Measurements from ENCODE around the gene CASK.

CASK gene

DNA sequence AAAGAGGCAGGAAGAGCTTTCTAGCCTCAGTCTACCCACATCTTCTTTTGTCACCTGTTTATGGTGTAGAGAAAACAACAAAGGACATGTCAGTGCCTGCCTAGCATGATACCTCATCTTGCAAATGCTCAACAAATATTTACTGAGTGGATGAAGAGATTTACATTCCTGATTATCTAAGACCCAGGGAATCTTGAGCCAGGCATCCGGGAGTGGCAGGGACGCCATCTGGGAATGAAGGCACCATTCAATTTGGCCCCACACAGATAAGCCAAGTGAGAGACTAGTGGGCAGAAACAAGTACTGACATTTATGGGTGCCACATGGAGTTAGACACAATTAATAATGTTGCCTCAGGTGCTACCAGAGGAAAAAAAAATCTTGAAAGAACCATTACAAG is 36.8 kb upstream of the CASK start:
- no peak overlapping the region for H3K18ac ChIP-seq (ENCODE audit: low read depth in 1 of 2, low read length in 2 of 2)
- no peak overlapping the region for H2AFZ ChIP-seq (ENCODE audit: low read depth, low read length)
- no peak overlapping the region for H3K27ac ChIP-seq (ENCODE audit: low read length, poor library complexity, severe bottlenecking)
- no peak for DNase-seq
- H3K4me3 ChIP-seq (ENCODE audit: insufficient read depth in 1 of 2, low read depth in 1 of 2, low read length in 2 of 2) = no peak overlapping the region
- no peak overlapping the region for H2BK12ac ChIP-seq (ENCODE audit: low read length in 2 of 2)
- H3K79me1 ChIP-seq (replicated peaks; ENCODE audit: low read length, poor library complexity, severe bottlenecking) = no peaks in the 10 kb centered on the region
- H3K27me3 ChIP-seq (ENCODE audit: control insufficient read depth in 1 of 2, insufficient read depth in 1 of 2, low read length in 2 of 2) = peaks cover 0 to 4% of the 10 kb centered on the region in 2 experiments
- no peak overlapping the region for H3K4ac ChIP-seq (ENCODE audit: low read depth in 1 of 2, low read length in 2 of 2)
- H3K36me3 ChIP-seq (ENCODE audit: control insufficient read depth in 1 of 2, insufficient read depth in 2 of 2, low read depth in 1 of 2, low read length in 2 of 2) = no peaks in the 10 kb centered on the region
- no peak overlapping the region for H2BK15ac ChIP-seq (ENCODE audit: low read depth, poor library complexity, severe bottlenecking)
- H2BK120ac ChIP-seq (ENCODE audit: low read depth, low read length) = no peak overlapping the region
- H3K4me1 ChIP-seq (ENCODE audit: control insufficient read depth, insufficient read depth, low read depth, low read length) = no peaks in the 10 kb centered on the region
- no peak overlapping the region for H3K4me2 ChIP-seq (ENCODE audit: low read length, poor library complexity, severe bottlenecking)
- no peak overlapping the region for H4K8ac ChIP-seq (ENCODE audit: low read length)
- no peak overlapping the region for H2AK5ac ChIP-seq (ENCODE audit: low read length, severe bottlenecking)
- no peaks in the 10 kb centered on the region for H3K9me3 ChIP-seq (ENCODE audit: control insufficient read depth, low read length)
- WGBS = 92% methylated on average over 2 of the region's 2 CpGs
- H2BK5ac ChIP-seq (ENCODE audit: low read depth, low read length, poor library complexity, severe bottlenecking) = no peak overlapping the region
- no peak overlapping the region for H3K23ac ChIP-seq (ENCODE audit: low read length in 2 of 2)
- H3K14ac ChIP-seq (ENCODE audit: low read length in 2 of 2) = no peak overlapping the region
- H3K9ac ChIP-seq (ENCODE audit: low read length) = no peak overlapping the region
- H4K91ac ChIP-seq (ENCODE audit: low read length) = no peak overlapping the region

DNA sequence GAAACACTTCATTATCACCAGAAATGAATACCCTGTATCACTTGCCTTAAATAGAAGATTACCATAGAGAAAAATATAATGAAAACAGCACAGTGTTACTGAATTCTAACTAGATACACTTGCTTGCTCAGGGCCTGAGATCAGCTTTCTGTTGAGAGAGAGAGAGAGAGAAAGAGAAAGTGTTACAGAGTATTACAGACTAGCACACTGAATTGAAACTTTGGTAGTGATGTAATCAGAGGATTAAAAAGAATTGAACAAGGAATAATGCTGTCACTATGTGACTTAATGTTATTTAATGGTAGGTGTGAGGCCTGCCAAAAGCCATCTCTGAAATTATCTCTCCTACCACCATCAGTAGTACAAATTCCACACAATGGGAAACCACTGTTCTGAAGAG is 35.5 kb upstream of the CASK start:
- Histone ChIP-seq H2AFZ (ENCODE audit: low read depth, low read length) (no peak overlapping the region), H3K4me3 (ENCODE audit: insufficient read depth in 1 of 2, low read depth in 1 of 2, low read length in 2 of 2) (no peak overlapping the region), H4K8ac (ENCODE audit: low read length) (no peak overlapping the region)

DNA sequence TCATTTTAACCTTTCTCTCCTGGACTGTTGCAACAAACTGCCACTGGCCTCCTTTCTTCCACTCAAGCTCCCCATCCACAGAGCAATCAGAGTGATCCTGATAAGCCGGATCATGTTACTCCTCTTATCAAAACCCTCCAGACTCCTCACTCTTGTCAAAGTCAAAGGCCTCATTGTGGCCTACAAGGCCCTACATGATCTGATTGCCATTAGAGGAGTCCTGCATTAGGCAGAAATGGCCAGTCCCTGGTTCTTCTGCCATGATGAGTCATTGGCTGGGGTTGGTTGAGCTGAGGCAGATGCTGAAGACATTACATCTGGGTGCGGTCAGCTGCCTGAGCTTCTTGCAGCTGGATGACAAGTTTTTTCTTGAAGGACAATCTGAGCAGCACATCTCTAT is 32.7 kb upstream of the CASK start:
- 62% methylated on average over 1 of the region's 2 CpGs for WGBS
- H4K8ac ChIP-seq (ENCODE audit: low read length) = no peak overlapping the region
- no peaks in the 10 kb centered on the region for H3K4me1 ChIP-seq (ENCODE audit: control insufficient read depth, insufficient read depth, low read depth, low read length)

More for the DNA sequence above, 35.5 kb upstream of the CASK start:
- Histone ChIP-seq H3K36me3 (ENCODE audit: control insufficient read depth in 1 of 2, insufficient read depth in 2 of 2, low read depth in 1 of 2, low read length in 2 of 2) (no peaks in the 10 kb centered on the region), H2AK5ac (ENCODE audit: low read length, severe bottlenecking) (no peak overlapping the region), H3K23ac (ENCODE audit: low read length in 2 of 2) (no peak overlapping the region), H3K14ac (ENCODE audit: low read length in 2 of 2) (no peak overlapping the region), H2BK15ac (ENCODE audit: low read depth, poor library complexity, severe bottlenecking) (no peak overlapping the region), H2BK5ac (ENCODE audit: low read depth, low read length, poor library complexity, severe bottlenecking) (no peak overlapping the region), H2BK120ac (ENCODE audit: low read depth, low read length) (no peak overlapping the region), H3K4me2 (ENCODE audit: low read length, poor library complexity, severe bottlenecking) (no peak overlapping the region), H3K27me3 (ENCODE audit: control insufficient read depth in 1 of 2, insufficient read depth in 1 of 2, low read length in 2 of 2) (peaks cover 0 to 4% of the 10 kb centered on the region in 2 experiments), H3K27ac (ENCODE audit: low read length, poor library complexity, severe bottlenecking) (no peak overlapping the region), H3K9me3 (ENCODE audit: control insufficient read depth, low read length) (no peaks in the 10 kb centered on the region), H3K18ac (ENCODE audit: low read depth in 1 of 2, low read length in 2 of 2) (no peak overlapping the region), H3K9ac (ENCODE audit: low read length) (no peak overlapping the region), H2BK12ac (ENCODE audit: low read length in 2 of 2) (no peak overlapping the region), H3K79me1 (replicated peaks; ENCODE audit: low read length, poor library complexity, severe bottlenecking) (no peaks in the 10 kb centered on the region), H3K4me1 (ENCODE audit: control insufficient read depth, insufficient read depth, low read depth, low read length) (no peaks in the 10 kb centered on the region), H4K91ac (ENCODE audit: low read length) (no peak overlapping the region), H3K4ac (ENCODE audit: low read depth in 1 of 2, low read length in 2 of 2) (no peak overlapping the region)
- DNase-seq = no peak

DNA sequence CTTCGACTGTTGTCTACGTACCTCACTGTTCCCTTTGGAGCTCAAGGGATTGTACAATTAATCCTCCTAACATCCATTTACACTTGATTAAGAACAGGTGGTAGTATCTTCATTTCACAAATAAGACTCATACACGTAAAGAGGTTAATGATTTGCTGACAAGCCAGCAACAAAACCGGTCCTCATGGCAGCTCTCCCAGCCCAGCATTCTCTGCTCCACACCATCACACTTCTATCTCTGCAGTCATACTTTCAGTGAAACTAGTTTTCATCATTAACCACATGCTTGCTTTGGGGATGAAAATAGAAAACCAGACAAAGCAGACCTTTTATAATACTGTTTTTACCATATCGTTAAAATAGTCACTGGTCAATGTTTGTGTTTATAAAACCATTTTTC is 28.7 kb upstream of the CASK start:
- Histone ChIP-seq H3K23ac (ENCODE audit: low read length in 2 of 2) (no peak overlapping the region), H3K4ac (ENCODE audit: low read depth in 1 of 2, low read length in 2 of 2) (no peak overlapping the region), H4K91ac (ENCODE audit: low read length) (no peak overlapping the region), H3K4me3 (ENCODE audit: insufficient read depth in 1 of 2, low read depth in 1 of 2, low read length in 2 of 2) (no peak overlapping the region), H3K9me3 (ENCODE audit: control insufficient read depth, low read length) (no peaks in the 10 kb centered on the region), H3K4me2 (ENCODE audit: low read length, poor library complexity, severe bottlenecking) (no peak overlapping the region), H4K8ac (ENCODE audit: low read length) (no peak overlapping the region), H2BK15ac (ENCODE audit: low read depth, poor library complexity, severe bottlenecking) (no peak overlapping the region), H3K79me1 (replicated peaks; ENCODE audit: low read length, poor library complexity, severe bottlenecking) (no peaks in the 10 kb centered on the region), H2AK5ac (ENCODE audit: low read length, severe bottlenecking) (no peak overlapping the region), H2BK120ac (ENCODE audit: low read depth, low read length) (no peak overlapping the region), H3K27me3 (ENCODE audit: control insufficient read depth in 1 of 2, insufficient read depth in 1 of 2, low read length in 2 of 2) (peaks cover 0 to 2% of the 10 kb centered on the region in 2 experiments), H2BK5ac (ENCODE audit: low read depth, low read length, poor library complexity, severe bottlenecking) (no peak overlapping the region), H3K27ac (ENCODE audit: low read length, poor library complexity, severe bottlenecking) (no peak overlapping the region), H3K36me3 (ENCODE audit: control insufficient read depth in 1 of 2, insufficient read depth in 2 of 2, low read depth in 1 of 2, low read length in 2 of 2) (no peaks in the 10 kb centered on the region), H3K14ac (ENCODE audit: low read length in 2 of 2) (no peak overlapping the region), H3K9ac (ENCODE audit: low read length) (no peak overlapping the region), H3K4me1 (ENCODE audit: control insufficient read depth, insufficient read depth, low read depth, low read length) (no peaks in the 10 kb centered on the region), H2BK12ac (ENCODE audit: low read length in 2 of 2) (no peak overlapping the region), H3K18ac (ENCODE audit: low read depth in 1 of 2, low read length in 2 of 2) (no peak overlapping the region), H2AFZ (ENCODE audit: low read depth, low read length) (no peak overlapping the region)
- 93% methylated on average over 4 of the region's 5 CpGs for WGBS
- no peak for DNase-seq

More for the DNA sequence above, 32.7 kb upstream of the CASK start:
- Histone ChIP-seq H3K27me3 (ENCODE audit: control insufficient read depth in 1 of 2, insufficient read depth in 1 of 2, low read length in 2 of 2) (peaks cover 0 to 4% of the 10 kb centered on the region in 2 experiments), H2AK5ac (ENCODE audit: low read length, severe bottlenecking) (no peak overlapping the region), H4K91ac (ENCODE audit: low read length) (no peak overlapping the region), H3K79me1 (replicated peaks; ENCODE audit: low read length, poor library complexity, severe bottlenecking) (no peaks in the 10 kb centered on the region), H3K4me2 (ENCODE audit: low read length, poor library complexity, severe bottlenecking) (no peak overlapping the region), H3K4me3 (ENCODE audit: insufficient read depth in 1 of 2, low read depth in 1 of 2, low read length in 2 of 2) (no peak overlapping the region), H3K23ac (ENCODE audit: low read length in 2 of 2) (no peak overlapping the region), H3K9ac (ENCODE audit: low read length) (no peak overlapping the region), H3K18ac (ENCODE audit: low read depth in 1 of 2, low read length in 2 of 2) (no peak overlapping the region), H2BK5ac (ENCODE audit: low read depth, low read length, poor library complexity, severe bottlenecking) (no peak overlapping the region), H3K14ac (ENCODE audit: low read length in 2 of 2) (no peak overlapping the region), H2BK15ac (ENCODE audit: low read depth, poor library complexity, severe bottlenecking) (no peak overlapping the region), H3K36me3 (ENCODE audit: control insufficient read depth in 1 of 2, insufficient read depth in 2 of 2, low read depth in 1 of 2, low read length in 2 of 2) (no peaks in the 10 kb centered on the region), H2BK12ac (ENCODE audit: low read length in 2 of 2) (no peak overlapping the region), H2BK120ac (ENCODE audit: low read depth, low read length) (no peak overlapping the region), H2AFZ (ENCODE audit: low read depth, low read length) (no peak overlapping the region), H3K9me3 (ENCODE audit: control insufficient read depth, low read length) (no peaks in the 10 kb centered on the region), H3K4ac (ENCODE audit: low read depth in 1 of 2, low read length in 2 of 2) (no peak overlapping the region), H3K27ac (ENCODE audit: low read length, poor library complexity, severe bottlenecking) (no peak overlapping the region)
- no peak for DNase-seq

All from mesenchymal stem cell (in vitro differentiated cells and primary cell).